Chondrocyte (in vitro differentiated cells): ENCODE results near the gene C8B. TPM values are rescaled to one million over a fixed set of nuclear protein-coding genes. Genes with fewer than 3 reads are reported as not detected.

Experiments used
- DNase-seq: peaks from one replicate; pipeline ENCODE4 v3.0.0; 2021; ENCODE audit warnings: mixed read lengths, low spot score
- H3K27ac Mint-ChIP-seq: one replicate; pipeline ENCODE4 v1.8.0; 2021; ENCODE audit warnings: mild to moderate bottlenecking, moderate library complexity, mixed read lengths; ENCODE audit not compliant: unreplicated experiment
- H3K27me3 Mint-ChIP-seq: 2 replicates; pipeline ENCODE4 v1.8.0; 2021; ENCODE audit warnings: low read depth, mixed read lengths
- H3K36me3 Mint-ChIP-seq: 2 replicates; pipeline ENCODE4 v1.8.0; 2021; ENCODE audit warnings: low read depth, mixed read lengths
- H3K4me1 Mint-ChIP-seq: 2 replicates; pipeline ENCODE4 v1.8.0; 2021; ENCODE audit warnings: low read depth, mild to moderate bottlenecking, mixed read lengths
- H3K4me3 Mint-ChIP-seq: one replicate; pipeline ENCODE4 v1.8.0; 2021; ENCODE audit warnings: mild to moderate bottlenecking, moderate library complexity, mixed read lengths; ENCODE audit not compliant: unreplicated experiment
- H3K9me3 Mint-ChIP-seq: 2 replicates; pipeline ENCODE4 v1.8.0; 2021; ENCODE audit warnings: low read depth, mixed read lengths
- CTCF ChIP-seq: fragments of 200-600 bp; sonication (generic); IDR thresholded peaks from 2 replicates; pipeline ENCODE4 v1.5.0; 2021; ENCODE audit warnings: antibody characterized with exemption, mild to moderate bottlenecking, moderate library complexity
- total RNA-seq: library from RNA; stranded (reverse); gene quantifications from 3 replicates; pipeline ENCODE4 v1.2.1, GENCODE V29; 2021

The C8B gene
- total RNA-seq, 1 donor from 2014 or later: not detected

DNA sequence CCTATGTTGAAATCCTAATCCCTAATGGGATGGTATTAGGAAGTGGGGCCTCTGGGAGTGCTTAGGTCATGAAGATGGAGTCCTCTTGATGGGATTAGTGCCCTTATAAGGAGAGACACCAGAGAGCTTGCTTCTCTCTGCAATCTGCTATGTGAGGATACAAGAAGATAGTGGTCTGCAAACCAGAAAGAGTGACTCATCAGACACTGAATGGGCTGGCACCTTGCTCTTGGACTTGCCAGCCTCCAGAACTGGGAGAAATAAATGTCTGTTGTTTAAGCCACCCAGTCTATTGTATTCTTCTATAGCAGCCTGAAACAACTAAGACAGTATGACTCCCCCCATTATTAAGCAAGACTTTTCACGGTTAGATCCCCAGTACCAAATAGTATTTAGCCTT lies 43.3 kb downstream of the C8B start:
- H3K9me3 Mint-ChIP-seq: no peaks in the 10 kb centered on the region
- no peaks in the 10 kb centered on the region for H3K36me3 Mint-ChIP-seq
- H3K4me1 Mint-ChIP-seq: no peaks in the 10 kb centered on the region
- no peak for TF ChIP-seq CTCF
- DNase-seq: no peak
- H3K27me3 Mint-ChIP-seq: peaks cover 10% of the 10 kb centered on the region
- no peak overlapping the region for H3K4me3 Mint-ChIP-seq
- H3K27ac Mint-ChIP-seq: no peak overlapping the region

GRCh38 chr1:56922070-56922469 lies 43.7 kb downstream of the C8B start:
- no peak for TF ChIP-seq CTCF
- Mint-ChIP-seq H3K27ac (no peak overlapping the region), H3K36me3 (no peaks in the 10 kb centered on the region), H3K4me3 (no peak overlapping the region), H3K27me3 (peaks cover 10% of the 10 kb centered on the region), H3K9me3 (no peaks in the 10 kb centered on the region), H3K4me1 (no peaks in the 10 kb centered on the region)
- no peak for DNase-seq

DNA sequence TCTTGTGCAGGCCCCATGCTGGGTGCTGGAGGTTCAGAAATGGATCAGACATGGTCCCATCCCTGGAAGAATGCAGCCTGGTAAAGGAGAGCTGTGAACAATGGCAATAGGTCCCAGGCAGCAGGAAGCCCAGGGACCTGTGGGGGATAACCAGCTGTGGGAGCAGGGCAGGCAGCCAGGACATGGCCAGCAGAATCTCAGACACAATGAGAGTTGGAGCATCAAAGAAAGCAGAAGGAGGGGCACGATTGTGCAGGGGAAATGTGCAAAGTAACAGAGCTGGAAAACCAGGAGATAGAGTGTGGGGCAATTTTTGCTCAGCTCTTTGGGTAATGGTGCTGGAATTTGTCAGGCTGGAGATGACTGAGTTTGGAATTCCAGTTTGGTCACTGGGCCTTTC lies 44.3 kb downstream of the C8B start:
- Mint-ChIP-seq H3K36me3 (no peaks in the 10 kb centered on the region), H3K4me1 (no peaks in the 10 kb centered on the region), H3K27ac (no peak overlapping the region)

DNA sequence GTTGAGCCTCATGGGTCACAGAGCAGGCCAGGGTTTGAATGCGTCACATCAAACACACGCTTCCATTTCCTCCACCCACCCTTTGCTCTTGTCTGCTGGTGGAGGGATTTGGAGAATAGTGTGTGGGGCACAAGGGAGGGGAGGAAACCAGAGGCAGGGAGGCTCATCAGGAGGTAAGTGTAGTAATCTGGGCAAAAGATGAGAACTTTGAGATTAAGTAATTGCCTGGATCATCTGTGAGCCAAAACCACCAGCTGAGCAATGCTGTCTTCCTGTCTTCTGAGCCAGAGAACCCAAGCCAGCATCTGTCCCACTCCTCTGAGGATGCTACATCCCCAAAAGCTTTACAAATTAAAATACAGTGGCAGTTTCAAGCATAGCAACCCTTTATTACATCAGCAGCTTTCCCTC lies 45.2 kb downstream of the C8B start:
- Mint-ChIP-seq H3K9me3 (no peaks in the 10 kb centered on the region), H3K36me3 (no peaks in the 10 kb centered on the region), H3K27ac (no peak overlapping the region), H3K4me3 (no peak overlapping the region), H3K4me1 (no peaks in the 10 kb centered on the region), H3K27me3 (peaks cover 9% of the 10 kb centered on the region)
- TF ChIP-seq CTCF: no peak
- no peak for DNase-seq

More for the DNA sequence above, 44.3 kb downstream of the C8B start:
- no peak for DNase-seq
- no peak overlapping the region for H3K4me3 Mint-ChIP-seq
- no peaks in the 10 kb centered on the region for H3K9me3 Mint-ChIP-seq
- peaks cover 10% of the 10 kb centered on the region for H3K27me3 Mint-ChIP-seq
- TF ChIP-seq CTCF: no peak

DNA sequence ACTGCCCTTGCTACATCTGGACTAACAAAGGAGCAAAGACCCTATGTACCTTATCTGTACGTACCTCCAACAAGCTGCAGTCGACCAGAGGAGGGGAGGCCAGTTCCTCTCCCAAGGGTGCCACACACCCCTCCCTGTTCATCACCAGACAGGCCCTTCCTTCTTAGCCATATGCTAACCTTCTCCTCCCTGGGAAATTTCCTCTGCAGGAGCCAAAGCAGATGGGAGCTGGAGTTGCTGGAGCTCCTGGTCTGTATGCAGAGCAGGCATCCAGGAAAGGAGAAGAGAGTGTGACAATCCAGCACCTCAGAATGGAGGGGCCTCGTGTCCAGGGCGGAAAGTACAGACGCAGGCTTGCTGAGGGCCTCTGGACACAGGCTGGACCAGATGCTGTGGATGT lies 48.5 kb downstream of the C8B start:
- Mint-ChIP-seq H3K4me1 (no peaks in the 10 kb centered on the region), H3K9me3 (no peaks in the 10 kb centered on the region), H3K27ac (no peak overlapping the region), H3K27me3 (peaks cover 13% of the 10 kb centered on the region), H3K4me3 (no peak overlapping the region), H3K36me3 (no peaks in the 10 kb centered on the region)
- no peak for TF ChIP-seq CTCF
- no peak for DNase-seq
